GM23338 (cell line): ENCODE data around the gene ZNF555. TPM values are rescaled to one million over a fixed set of nuclear protein-coding genes. Genes with fewer than 3 reads are reported as not detected.

ENCODE experiments used
- ATAC-seq: fragments of 200-7000 bp; cut with Tn5 transposase; 3 replicates; pipeline ENCODE4 v1.9.1; 2020
- DNase-seq: peaks from one replicate; pipeline ENCODE4 v3.0.0-alpha.2; 2015; ENCODE audit warnings: low spot score
- H2AFZ ChIP-seq: fragments of 200-600 bp; sonication (generic); 2 replicates; pipeline ENCODE4 v1.8.0; 2016; ENCODE audit warnings: antibody characterized with exemption, mild to moderate bottlenecking, moderate library complexity
- H3F3A ChIP-seq: fragments of 200-600 bp; sonication (generic); replicated peaks from 2 replicates; pipeline ENCODE4 v1.8.0; 2017; ENCODE audit warnings: antibody characterized with exemption, mixed run types, low read depth
- H3K27ac ChIP-seq: fragments of 200-600 bp; sonication (generic); 2 replicates; pipeline ENCODE4 v1.6.1; 2016; ENCODE audit warnings: low read depth
- H3K27me3 ChIP-seq: fragments of 200-600 bp; sonication (generic); 2 replicates; pipeline ENCODE4 v1.8.0; 2016; ENCODE audit warnings: mild to moderate bottlenecking, mixed run types, moderate library complexity; ENCODE audit not compliant: insufficient read depth
- H3K36me3 ChIP-seq: fragments of 200-600 bp; sonication (generic); 2 replicates; pipeline ENCODE4 v1.8.0; 2016; ENCODE audit warnings: mild to moderate bottlenecking; ENCODE audit not compliant: insufficient read depth
- H3K4me1 ChIP-seq: fragments of 200-600 bp; sonication (generic); 2 replicates; pipeline ENCODE4 v1.8.0; 2016; ENCODE audit warnings: mild to moderate bottlenecking, moderate library complexity; ENCODE audit not compliant: insufficient read depth
- H3K4me2 ChIP-seq: fragments of 200-600 bp; sonication (generic); 2 replicates; pipeline ENCODE4 v1.7.1; 2017; ENCODE audit warnings: mixed run types
- H3K4me3 ChIP-seq: fragments of 200-600 bp; sonication (generic); 2 replicates; pipeline ENCODE4 v1.6.1; 2016; ENCODE audit warnings: mixed run types
- H3K79me2 ChIP-seq: fragments of 200-600 bp; sonication (generic); replicated peaks from 2 replicates; pipeline ENCODE4 v1.8.0; 2017; ENCODE audit warnings: mild to moderate bottlenecking; ENCODE audit not compliant: insufficient read depth
- H3K9me2 ChIP-seq: fragments of 200-600 bp; sonication (generic); 2 replicates; pipeline ENCODE4 v1.8.0; 2017; ENCODE audit not compliant: insufficient read depth
- H4K20me1 ChIP-seq: fragments of 200-600 bp; sonication (generic); replicated peaks from 2 replicates; pipeline ENCODE4 v1.8.0; 2017; ENCODE audit warnings: mild to moderate bottlenecking; ENCODE audit not compliant: insufficient read depth
- H3K27ac Mint-ChIP-seq: 2 replicates; pipeline ENCODE4 v1.8.0; 2020; ENCODE audit warnings: inconsistent platforms, mild to moderate bottlenecking, moderate library complexity, mixed read lengths
- H3K27me3 Mint-ChIP-seq: 3 replicates; pipeline ENCODE4 v1.8.0; 2022; ENCODE audit warnings: low read depth, mild to moderate bottlenecking, moderate library complexity, mixed read lengths, inconsistent platforms; ENCODE audit not compliant: insufficient read depth, poor library complexity
- H3K36me3 Mint-ChIP-seq: 3 replicates; pipeline ENCODE4 v1.8.0; 2021; ENCODE audit warnings: low read depth, mild to moderate bottlenecking, inconsistent platforms, moderate library complexity, mixed read lengths
- H3K4me1 Mint-ChIP-seq: 3 replicates; pipeline ENCODE4 v1.8.0; 2020; ENCODE audit warnings: mild to moderate bottlenecking, inconsistent platforms, mixed read lengths
- H3K4me3 Mint-ChIP-seq: 3 replicates; pipeline ENCODE4 v1.8.0; 2021; ENCODE audit warnings: moderate library complexity, mild to moderate bottlenecking, inconsistent platforms, mixed read lengths
- H3K9me3 Mint-ChIP-seq: 3 replicates; pipeline ENCODE4 v1.8.0; 2020; ENCODE audit warnings: moderate library complexity, mild to moderate bottlenecking, inconsistent platforms, mixed read lengths
- CREB1 ChIP-seq: fragments of 250-450 bp; sonication (Bioruptor Pico); IDR thresholded peaks from 2 replicates; pipeline ENCODE4 v1.5.0; 2020; ENCODE audit warnings: low read depth, mild to moderate bottlenecking, moderate library complexity
- ETS1 ChIP-seq: IDR thresholded peaks from 2 replicates; pipeline ENCODE4 v1.6.1; 2016; ENCODE audit warnings: antibody characterized with exemption
- EZH2 ChIP-seq: fragments of 200-600 bp; sonication (generic); IDR thresholded peaks from one replicate; pipeline ENCODE4 v1.8.0; 2017; ENCODE audit warnings: antibody characterized with exemption, mild to moderate bottlenecking, low read depth; ENCODE audit not compliant: unreplicated experiment
- EZH2phosphoT487 ChIP-seq: fragments of 200-600 bp; sonication (generic); IDR thresholded peaks from one replicate; pipeline ENCODE4 v1.8.1; 2018; ENCODE audit warnings: antibody characterized with exemption; ENCODE audit not compliant: unreplicated experiment
- JUNB ChIP-seq: IDR thresholded peaks from one replicate; pipeline ENCODE4 v1.6.1; 2016; ENCODE audit warnings: antibody characterized with exemption; ENCODE audit not compliant: unreplicated experiment
- NANOG ChIP-seq: IDR thresholded peaks from 2 replicates; pipeline ENCODE4 v1.6.1; 2016; ENCODE audit warnings: antibody characterized with exemption, borderline replicate concordance
- POLR2AphosphoS5 ChIP-seq: IDR thresholded peaks from 2 replicates; pipeline ENCODE4 v1.6.1; 2016; ENCODE audit warnings: antibody characterized with exemption, low read depth
- ZNF114 ChIP-seq: fragments of 250-450 bp; sonication (Bioruptor Pico); IDR thresholded peaks from 2 replicates; pipeline ENCODE4 v1.5.0; 2020; ENCODE audit warnings: mild to moderate bottlenecking, moderate library complexity
- ZNF331 ChIP-seq: fragments of 250-450 bp; sonication (Bioruptor Pico); IDR thresholded peaks from 2 replicates; pipeline ENCODE4 v1.5.0; 2020; ENCODE audit warnings: low read depth, mild to moderate bottlenecking, moderate library complexity
- ZNF462 ChIP-seq: fragments of 250-450 bp; sonication (Bioruptor Pico); IDR thresholded peaks from 2 replicates; pipeline ENCODE4 v1.5.0; 2020; ENCODE audit warnings: mild to moderate bottlenecking, moderate library complexity
- polyA plus RNA-seq: library from polyadenylated mRNA; unstranded; fragments of >200 nt; fragmentation: Nextera tagmentation; extraction: Ambion mirVana; gene quantifications from 2 replicates; pipeline ENCODE4 v1.2.1, GENCODE V29; 2016
- total RNA-seq: library from RNA; depleted of rRNA; stranded (reverse); fragments of >200 nt; shearing (Covaris generic); gene quantifications from 2 replicates; pipeline ENCODE4 v1.2.3, GENCODE V29; 2014
- TF ChIP-seq, protein P1 (sequence below): IDR thresholded peaks from one replicate; pipeline ENCODE4 v1.6.1; 2018; ENCODE audit warnings: antibody characterized with exemption; ENCODE audit not compliant: unreplicated experiment

Gene ZNF555
- total and polyA plus RNA-seq, 2 experiments from 2014 or later: 3.5 to 7.5 TPM

DNA sequence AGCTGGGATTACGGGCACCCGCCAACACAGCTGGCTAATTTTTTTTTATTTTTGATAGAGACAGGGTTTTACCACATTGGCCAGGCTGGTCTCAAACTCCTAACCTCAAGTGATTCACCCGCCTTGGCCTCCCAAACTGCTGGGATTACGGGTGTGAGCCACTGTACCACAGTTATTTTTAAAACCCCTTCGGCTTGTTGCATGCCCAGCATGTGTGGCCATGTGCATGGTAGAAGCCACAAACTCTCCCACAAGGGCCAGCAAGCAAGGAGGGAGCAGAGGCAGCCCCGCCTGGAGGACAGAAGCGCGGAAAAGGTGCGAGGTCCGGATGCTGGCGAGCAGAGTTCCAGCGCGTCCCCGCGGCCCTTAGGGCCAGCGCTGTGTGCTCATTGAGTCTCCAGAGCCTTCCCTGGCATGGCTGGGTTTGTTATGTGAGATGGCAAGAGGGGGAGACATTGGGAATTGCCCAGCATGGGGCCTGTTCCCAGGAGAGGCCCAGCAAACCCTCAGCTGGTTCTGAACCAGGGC is 43.1 kb upstream of the ZNF555 start:
- H3K79me2 ChIP-seq: peaks cover 6% of the 10 kb centered on the region
- H3F3A ChIP-seq: no peaks in the 10 kb centered on the region
- peaks cover 16% of the 10 kb centered on the region; the same call in 1 of the 2 replicates for H4K20me1 ChIP-seq
- Mint-ChIP-seq H3K4me1 (peaks cover 6% of the 10 kb centered on the region; the same call in 1 of the 3 replicates), H3K27ac (no peak overlapping the region), H3K9me3 (no peaks in the 10 kb centered on the region), H3K4me3 (no peak overlapping the region), H3K36me3 (peaks cover 78% of the 10 kb centered on the region), H3K27me3 (peaks cover 12% of the 10 kb centered on the region)
- no peak for ATAC-seq
- no peak for DNase-seq
- H3K27ac ChIP-seq: no peak overlapping the region
- no peak for TF ChIP-seq ZNF462 (CRISPR knock-in tag)
- H2AFZ ChIP-seq: no peak overlapping the region
- H3K9me2 ChIP-seq: no peaks in the 10 kb centered on the region
- H3K36me3 ChIP-seq: peaks cover 7% of the 10 kb centered on the region
- H3K4me1 ChIP-seq: no peaks in the 10 kb centered on the region
- no peaks in the 10 kb centered on the region for H3K27me3 ChIP-seq
- H3K4me3 ChIP-seq: no peak overlapping the region
- no peak overlapping the region for H3K4me2 ChIP-seq

GRCh38 chr19:2798733-2799132 is 42.5 kb upstream of the ZNF555 start:
- Histone ChIP-seq H3K27me3 (no peaks in the 10 kb centered on the region), H2AFZ (no peak overlapping the region), H3K9me2 (no peaks in the 10 kb centered on the region), H3K36me3 (peaks cover 7% of the 10 kb centered on the region), H3K27ac (no peak overlapping the region), H3F3A (no peaks in the 10 kb centered on the region), H3K4me2 (no peak overlapping the region), H4K20me1 (peaks cover 16% of the 10 kb centered on the region; the same call in 1 of the 2 replicates), H3K79me2 (peaks cover 7% of the 10 kb centered on the region), H3K4me1 (no peaks in the 10 kb centered on the region), H3K4me3 (no peak overlapping the region)
- Mint-ChIP-seq H3K27me3 (peaks cover 14% of the 10 kb centered on the region), H3K27ac (no peak overlapping the region), H3K4me1 (peaks cover 6% of the 10 kb centered on the region; the same call in 1 of the 3 replicates), H3K36me3 (peaks cover 78% of the 10 kb centered on the region), H3K9me3 (no peaks in the 10 kb centered on the region), H3K4me3 (no peak overlapping the region)
- no peak for DNase-seq
- ATAC-seq: no peak
- TF ChIP-seq ETS1 (no peak), JUNB (no peak), EZH2 (no peak), EZH2phosphoT487 (no peak), POLR2AphosphoS5 (no peak), NANOG (no peak), ZNF114 (CRISPR knock-in tag) (no peak), CREB1 (CRISPR knock-in tag) (no peak), ZNF331 (CRISPR knock-in tag) (no peak)
- TF ChIP-seq, protein P1, sequence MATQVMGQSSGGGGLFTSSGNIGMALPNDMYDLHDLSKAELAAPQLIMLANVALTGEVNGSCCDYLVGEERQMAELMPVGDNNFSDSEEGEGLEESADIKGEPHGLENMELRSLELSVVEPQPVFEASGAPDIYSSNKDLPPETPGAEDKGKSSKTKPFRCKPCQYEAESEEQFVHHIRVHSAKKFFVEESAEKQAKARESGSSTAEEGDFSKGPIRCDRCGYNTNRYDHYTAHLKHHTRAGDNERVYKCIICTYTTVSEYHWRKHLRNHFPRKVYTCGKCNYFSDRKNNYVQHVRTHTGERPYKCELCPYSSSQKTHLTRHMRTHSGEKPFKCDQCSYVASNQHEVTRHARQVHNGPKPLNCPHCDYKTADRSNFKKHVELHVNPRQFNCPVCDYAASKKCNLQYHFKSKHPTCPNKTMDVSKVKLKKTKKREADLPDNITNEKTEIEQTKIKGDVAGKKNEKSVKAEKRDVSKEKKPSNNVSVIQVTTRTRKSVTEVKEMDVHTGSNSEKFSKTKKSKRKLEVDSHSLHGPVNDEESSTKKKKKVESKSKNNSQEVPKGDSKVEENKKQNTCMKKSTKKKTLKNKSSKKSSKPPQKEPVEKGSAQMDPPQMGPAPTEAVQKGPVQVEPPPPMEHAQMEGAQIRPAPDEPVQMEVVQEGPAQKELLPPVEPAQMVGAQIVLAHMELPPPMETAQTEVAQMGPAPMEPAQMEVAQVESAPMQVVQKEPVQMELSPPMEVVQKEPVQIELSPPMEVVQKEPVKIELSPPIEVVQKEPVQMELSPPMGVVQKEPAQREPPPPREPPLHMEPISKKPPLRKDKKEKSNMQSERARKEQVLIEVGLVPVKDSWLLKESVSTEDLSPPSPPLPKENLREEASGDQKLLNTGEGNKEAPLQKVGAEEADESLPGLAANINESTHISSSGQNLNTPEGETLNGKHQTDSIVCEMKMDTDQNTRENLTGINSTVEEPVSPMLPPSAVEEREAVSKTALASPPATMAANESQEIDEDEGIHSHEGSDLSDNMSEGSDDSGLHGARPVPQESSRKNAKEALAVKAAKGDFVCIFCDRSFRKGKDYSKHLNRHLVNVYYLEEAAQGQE: no peak
